Tibial nerve (tissue), 4 donors: ENCODE results near the gene NUDC. TPM values are rescaled to one million over a fixed set of nuclear protein-coding genes. Genes with fewer than 3 reads are reported as not detected.
"Not testable (repeated sequence)": the region's sequence is repeated elsewhere in the genome, so short reads cannot be mapped to it uniquely, and the experiment has no call there.

Experiments
- DNase-seq, 2 donors: peaks; one replicate each; pipeline ENCODE4 v3.0.0-alpha.2; 2019; ENCODE audit warnings: low spot score in 2 of 2
- H3K27ac ChIP-seq, 4 donors: fragments of 200-600 bp; sonication (generic) in 3 of 4; one replicate each; pipeline ENCODE4 v1.5.1; 2017 to 2019; ENCODE audit warnings: mild to moderate bottlenecking in 1 of 4
- H3K27me3 ChIP-seq, 2 donors: fragments of 200-600 bp; sonication (generic) in 1 of 2; one replicate each; pipeline versions ENCODE4 v1.5.1 to v1.6.0; 2017 to 2019
- H3K36me3 ChIP-seq, 3 donors: fragments of 200-600 bp; sonication (generic); one replicate each; pipeline ENCODE4 v1.5.1; 2018 to 2019
- H3K4me1 ChIP-seq, 4 donors: fragments of 200-600 bp; sonication (generic) in 3 of 4; one replicate each; pipeline ENCODE4 v1.5.1; 2017 to 2019
- H3K4me3 ChIP-seq, 4 donors: fragments of 200-600 bp; sonication (generic) in 3 of 4; one replicate each; pipeline ENCODE4 v1.5.1; 2017 to 2019; ENCODE audit warnings: mild to moderate bottlenecking in 1 of 4, moderate library complexity in 1 of 4
- H3K9me3 ChIP-seq, 4 donors: fragments of 200-600 bp; sonication (generic) in 3 of 4; one replicate each; pipeline ENCODE4 v1.5.1; 2017 to 2019
- CTCF ChIP-seq, 5 experiments: fragments of 200-600 bp in 3 of 5; fragments of 450-650 bp in 2 of 5; sonication (generic) in 3 of 5; IDR thresholded peaks; one replicate each; pipeline ENCODE4 v1.5.1; 2016 to 2019; ENCODE audit warnings: antibody characterized with exemption in 5 of 5, mild to moderate bottlenecking in 3 of 5, moderate library complexity in 2 of 5
- EP300 ChIP-seq, 2 donors: sonication (generic); formaldehyde crosslinking; IDR thresholded peaks; one replicate each; pipeline ENCODE4 v1.6.1; 2017; ENCODE audit warnings: antibody characterized with exemption in 2 of 2, mild to moderate bottlenecking in 1 of 2
- POLR2A ChIP-seq, 2 donors: fragments of 450-650 bp; IDR thresholded peaks; one replicate each; pipeline ENCODE4 v1.6.1; 2017; ENCODE audit warnings: antibody characterized with exemption in 2 of 2, mild to moderate bottlenecking in 2 of 2, moderate library complexity in 2 of 2
- WGBS, 2 donors: methylation state at CpG; one replicate each; pipeline ENCODE4 v1.1.5; 2018; 5-methylcytosine and 5-hydroxymethylcytosine counted together
- total RNA-seq, 4 donors: library from RNA; depleted of rRNA; stranded (reverse); fragments of >200 nt; gene quantifications; one replicate each; pipeline ENCODE4 v1.1.0, GENCODE V29; 2016

Gene NUDC
- 10 to 100 TPM; 47.9 to 60.9 (median 57.0) TPM for total RNA-seq

GRCh38 chr1:26921540-26922430 is at the start of gene NUDC:
TSS of gene NUDC (plus strand) at chr1:26921743. CDS start at chr1:26921849, 106 bp downstream.
- WGBS, 2 donors, result 0 to 1% methylated on average over 69 to 70 of the region's 83 CpGs
- peak within 1 kb of the TSS; percentile 82 to 97 (median 93) for H3K27ac ChIP-seq

GRCh38 chr1:26873097-26873496 is 48.4 kb upstream of the NUDC start:
- not testable (repeated sequence) for H3K4me3 ChIP-seq, DNase-seq, H3K27ac ChIP-seq, H3K4me1 ChIP-seq, H3K9me3 ChIP-seq, H3K27me3 ChIP-seq
- H3K36me3 ChIP-seq, result peaks cover 0 to 28% (median 0%) of the 10 kb centered on the region in 3 donors
- 65 to 77% methylated on average over 2 of the region's 2 CpGs for WGBS, 2 donors

More at GRCh38 chr1:26921540-26922430, at the start of gene NUDC:
- no peaks in the 10 kb centered on the region for H3K9me3 ChIP-seq
- peaks cover 0 to 35% (median 10%) of the 10 kb centered on the region in 3 donors for H3K36me3 ChIP-seq
- peak; percentile 91 to 95 for DNase-seq
- H3K27me3 ChIP-seq, result no peaks in the 10 kb centered on the region
- peak within 1 kb of the TSS; percentile 86 to 100 (median 94) for H3K4me3 ChIP-seq
- H3K4me1 ChIP-seq, result peaks cover 0 to 31% (median 19%) of the 10 kb centered on the region in 4 donors
- TF ChIP-seq POLR2A (IDR thresholded peaks at IDR 0.05) (peak; percentile 84 to 95), CTCF (IDR thresholded peaks at IDR 0.05) (peak in 1 of 5 experiments; percentile 33), EP300 (IDR thresholded peaks at IDR 0.05) (peak; percentile 89 to 98)

- Histone ChIP-seq H3K4me1 (peaks cover 0 to 6% (median 0%) of the 10 kb centered on the region in 4 donors), H3K9me3 (no peaks in the 10 kb centered on the region), H3K36me3 (peaks cover 0 to 46% (median 3%) of the 10 kb centered on the region in 3 donors), H3K4me3 (no peak overlapping the region), H3K27ac (no peak overlapping the region), H3K27me3 (no peaks in the 10 kb centered on the region)
- TF ChIP-seq EP300 (IDR thresholded peaks at IDR 0.05) (no peak), POLR2A (IDR thresholded peaks at IDR 0.05) (no peak), CTCF (IDR thresholded peaks at IDR 0.05) (no peak)
- 50 to 53% methylated on average over 4 of the region's 4 CpGs for WGBS, 2 donors
- DNase-seq, result no peak
These were observed 46.6 kb upstream of the NUDC start for GRCh38 chr1:26874896-26875295.

- Histone ChIP-seq H3K36me3 (peaks cover 3 to 70% (median 7%) of the 10 kb centered on the region in 3 donors), H3K4me1 (peaks cover 0 to 6% (median 0%) of the 10 kb centered on the region in 4 donors), H3K27me3 (no peaks in the 10 kb centered on the region), H3K4me3 (no peak overlapping the region), H3K27ac (peak overlapping the region in 3 of 4 donors; percentile 34 to 56 (median 47)), H3K9me3 (no peaks in the 10 kb centered on the region)
- no peak for TF ChIP-seq CTCF (IDR thresholded peaks at IDR 0.05)
- TF ChIP-seq POLR2A (IDR thresholded peaks at IDR 0.05), result no peak
- no peak for TF ChIP-seq EP300 (IDR thresholded peaks at IDR 0.05)
- no peak for DNase-seq
- WGBS, 2 donors, result 68 to 77% methylated on average over 2 of the region's 2 CpGs
These were observed 44.2 kb upstream of the NUDC start for GRCh38 chr1:26877326-26877725.

- WGBS, 2 donors, result 90 to 94% methylated on average over 4 of the region's 4 CpGs
- no peak for DNase-seq
- H3K4me1 ChIP-seq, result peaks cover 0 to 6% (median 0%) of the 10 kb centered on the region in 4 donors
- H3K27ac ChIP-seq, result no peak overlapping the region
- TF ChIP-seq EP300 (IDR thresholded peaks at IDR 0.05) (no peak), CTCF (IDR thresholded peaks at IDR 0.05) (no peak), POLR2A (IDR thresholded peaks at IDR 0.05) (no peak)
- H3K4me3 ChIP-seq, result no peak overlapping the region
- H3K36me3 ChIP-seq, result peaks cover 10 to 93% (median 22%) of the 10 kb centered on the region in 3 donors
- H3K27me3 ChIP-seq, result no peaks in the 10 kb centered on the region
- H3K9me3 ChIP-seq, result no peaks in the 10 kb centered on the region
These were observed 41.8 kb upstream of the NUDC start for GRCh38 chr1:26879793-26880192.

- peaks cover 10 to 94% (median 36%) of the 10 kb centered on the region in 3 donors for H3K36me3 ChIP-seq
- WGBS, 2 donors, result 81 to 82% methylated on average over 6 of the region's 6 CpGs
- not testable (repeated sequence) for DNase-seq
These were observed 39.9 kb upstream of the NUDC start for GRCh38 chr1:26881611-26882010.

More at GRCh38 chr1:26881611-26882010, 39.9 kb upstream of the NUDC start:
- H3K4me3 ChIP-seq, H3K27me3 ChIP-seq, H3K27ac ChIP-seq, H3K9me3 ChIP-seq, H3K4me1 ChIP-seq: not testable (repeated sequence)
